GM18909 (cell line): ENCODE measurements around the gene SIGLEC12.

Experiments
- ATAC-seq: cut with Tn5 transposase; IDR thresholded peaks from one replicate; pipeline ENCODE4 v1.9.1; 2021; ENCODE audit warnings: mild to moderate bottlenecking; ENCODE audit not compliant: unreplicated experiment, poor library complexity

The SIGLEC12 gene

DNA sequence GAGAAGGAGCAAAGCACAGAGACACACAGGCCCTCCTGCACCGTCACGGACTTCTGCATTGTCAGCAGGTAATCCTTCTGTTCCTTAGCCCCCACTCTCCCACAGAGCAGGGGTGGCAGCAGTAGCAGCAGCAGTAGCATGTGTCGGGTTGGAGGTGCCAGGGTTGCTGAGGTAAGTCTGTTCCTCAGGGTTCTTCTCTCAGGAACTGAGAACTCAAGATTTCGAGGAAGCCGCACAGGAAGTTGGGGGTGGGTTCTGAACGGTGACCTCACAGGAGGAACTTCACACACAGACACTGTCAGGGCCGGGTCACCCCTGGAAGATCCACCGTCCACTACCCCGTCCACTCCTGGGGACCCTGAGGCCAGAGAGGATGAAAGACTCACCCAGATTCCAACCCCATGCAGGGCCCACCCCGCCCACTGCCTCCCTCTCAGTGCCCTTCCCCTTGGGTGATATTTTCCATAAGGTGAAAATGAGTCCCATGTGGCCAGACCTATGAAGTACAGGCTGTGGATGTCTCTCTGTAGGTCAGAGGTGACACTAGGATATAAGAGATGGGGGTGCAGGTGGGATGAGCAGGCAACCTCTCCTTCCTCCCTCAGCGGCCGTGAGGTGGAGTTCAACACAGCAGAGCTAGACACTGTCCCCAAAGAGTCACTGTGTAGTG lies at the start of gene SIGLEC12:
Gene SIGLEC12, minus strand, starts transcription at position 207 of the 670 bp plus-strand sequence. Its CDS starts 67 bp downstream, at position 140.
- ATAC-seq = no peak

DNA sequence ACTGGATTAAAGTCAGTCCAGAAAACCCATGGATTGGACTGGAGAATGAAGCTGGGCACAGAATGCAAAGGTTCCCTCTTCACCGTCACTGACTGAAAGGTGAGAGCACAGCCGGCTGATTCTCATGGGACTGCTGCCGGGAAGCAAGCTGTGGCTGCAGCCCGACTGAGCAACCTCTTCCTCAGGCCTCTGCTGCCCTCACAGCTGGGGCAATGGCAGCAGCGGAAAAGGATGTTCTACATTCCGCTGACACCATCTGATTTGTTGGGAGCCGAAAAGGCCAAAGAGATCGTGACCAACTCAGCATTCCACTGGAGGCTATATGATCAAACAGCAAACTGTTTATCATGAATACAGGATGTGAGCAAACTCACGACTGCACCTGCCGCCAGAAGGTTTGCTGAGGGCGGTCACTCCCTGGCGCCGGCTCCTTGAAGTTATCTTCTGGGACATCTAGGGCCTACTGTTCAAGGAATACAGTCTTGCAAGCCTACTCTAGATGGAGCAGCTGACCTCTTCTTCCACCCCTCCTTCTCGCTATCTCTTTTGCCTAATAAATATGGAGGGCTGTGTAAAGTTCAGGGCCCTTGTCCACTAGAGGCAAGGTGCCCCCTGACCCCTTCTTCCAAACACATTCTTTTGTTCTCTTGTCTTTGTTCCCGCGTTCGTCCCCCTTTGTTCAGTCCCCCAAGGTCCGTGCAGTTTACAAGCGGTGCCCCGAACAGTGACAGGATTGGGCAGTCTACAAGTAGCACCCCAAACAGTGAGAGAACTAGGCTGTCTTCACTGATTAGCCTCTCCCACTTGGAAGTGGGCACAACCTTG lies 49.5 kb upstream of the SIGLEC12 start:
- no peak for ATAC-seq

DNA sequence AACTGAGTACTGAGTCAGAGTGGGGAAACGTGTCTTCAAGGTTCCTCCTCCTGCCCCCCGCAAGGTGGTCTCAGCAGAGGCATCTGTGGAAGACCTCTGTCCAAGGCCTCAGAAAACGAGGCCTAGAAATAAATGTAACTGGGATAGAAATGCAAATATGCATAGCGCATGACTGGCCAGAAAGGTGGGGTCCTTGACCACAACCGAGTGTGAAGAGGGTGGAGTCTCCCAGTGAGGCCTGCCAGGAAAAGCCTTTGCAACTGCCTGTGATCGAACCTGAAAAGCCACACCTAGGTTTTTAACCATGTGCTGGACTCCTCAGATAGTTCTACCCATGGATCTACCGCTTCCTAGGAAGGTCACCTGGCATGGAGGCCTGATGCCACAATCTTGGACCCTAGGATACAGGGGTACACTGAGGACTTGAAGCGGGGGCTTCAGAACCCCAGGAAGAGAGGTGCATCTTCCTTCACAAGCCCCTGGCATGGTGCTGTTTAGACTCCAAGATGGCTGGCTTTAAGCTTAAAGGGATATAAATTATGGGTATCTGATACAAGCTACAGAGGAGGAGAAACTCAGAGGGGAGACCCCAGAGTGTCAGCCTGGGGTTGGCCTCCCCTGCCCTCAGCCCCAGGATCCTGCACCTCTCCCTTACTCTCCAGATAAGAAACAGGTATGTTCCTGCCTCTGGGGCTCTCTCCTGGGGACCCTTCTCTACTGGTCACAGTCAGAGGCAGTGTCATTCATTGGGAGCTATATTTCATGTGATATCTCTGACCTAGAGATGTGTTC lies 48.1 kb upstream of the SIGLEC12 start:
- ATAC-seq = no peak

DNA sequence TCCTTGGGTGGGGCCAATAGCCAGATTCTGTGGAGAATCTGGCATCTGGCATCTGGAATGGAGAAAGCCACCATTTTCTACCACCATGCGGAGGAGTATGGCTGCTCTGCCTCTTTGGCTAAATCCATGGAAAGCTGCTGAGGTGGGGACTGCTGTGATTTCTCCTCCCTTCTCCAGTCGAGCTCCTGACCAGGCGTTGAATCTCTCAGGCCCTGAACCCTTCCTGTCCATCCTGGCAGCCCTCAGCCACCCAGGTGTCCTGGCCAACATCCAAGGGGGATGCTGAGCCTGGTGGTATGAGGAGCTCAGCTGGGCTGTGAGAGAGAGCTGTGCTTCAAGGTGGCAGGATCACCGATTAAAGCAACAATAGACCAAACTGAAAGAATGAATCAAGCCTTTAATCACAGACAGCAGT lies 47.3 kb upstream of the SIGLEC12 start:
- ATAC-seq = no peak

DNA sequence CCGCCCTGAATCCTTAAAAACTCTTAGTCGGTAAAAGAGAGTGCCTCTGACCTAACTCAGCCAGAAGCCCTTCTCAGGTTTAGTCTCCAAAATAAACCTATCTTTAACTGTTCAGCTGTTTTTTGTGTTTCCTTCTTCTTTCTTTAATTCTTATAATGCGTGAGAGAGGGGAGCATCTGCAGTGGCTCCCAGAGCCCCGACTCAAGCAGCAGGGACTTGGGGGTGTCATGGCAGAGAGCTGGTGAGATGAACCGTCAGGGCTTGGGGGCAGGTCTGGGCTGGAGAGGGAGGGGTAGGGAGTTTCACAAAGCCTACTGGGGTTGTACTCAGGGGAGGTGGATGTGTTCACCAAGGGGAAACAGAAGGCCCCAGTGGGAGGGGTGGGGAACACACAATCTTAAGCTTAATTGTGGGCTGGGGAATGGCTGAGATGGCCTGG lies 46.6 kb upstream of the SIGLEC12 start:
- ATAC-seq = no peak

DNA sequence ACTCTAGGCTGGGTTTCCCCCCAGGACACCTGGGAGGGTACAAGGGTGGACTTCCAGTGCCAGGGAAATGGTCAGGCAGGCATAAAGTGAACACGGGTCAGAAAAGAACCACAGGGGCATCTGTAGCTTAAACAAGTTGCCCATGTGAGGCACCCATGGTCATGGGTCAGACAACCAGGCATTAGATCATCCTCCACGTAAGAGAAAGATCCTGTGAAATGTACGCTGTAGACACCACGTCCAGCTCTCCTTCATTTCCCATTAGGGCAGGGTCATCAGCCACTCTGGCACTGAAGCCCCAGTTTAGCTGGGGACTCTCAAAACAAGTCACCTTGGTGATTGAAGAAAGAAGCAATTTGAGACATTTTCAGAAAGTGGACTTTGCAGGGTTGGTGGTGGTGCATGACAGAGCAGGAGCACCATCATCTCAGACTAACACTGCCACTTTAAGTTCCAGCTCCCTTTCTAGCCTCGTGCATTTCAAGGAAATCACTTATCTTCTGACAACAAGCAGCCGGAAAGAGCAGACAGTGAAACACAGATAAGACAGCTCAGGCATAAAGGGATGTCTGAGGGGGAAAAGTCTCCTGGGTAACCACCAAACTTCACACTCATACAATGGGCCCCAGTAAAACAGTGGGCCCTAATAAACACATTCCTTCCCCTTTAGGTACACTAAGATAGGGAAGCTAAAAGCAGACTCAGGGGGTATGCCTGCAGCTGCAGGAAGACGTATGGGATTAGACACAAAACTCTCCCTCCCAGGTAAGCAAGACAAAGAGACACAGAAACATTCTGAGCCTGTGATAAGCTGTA lies 46.0 kb upstream of the SIGLEC12 start:
- no peak for ATAC-seq

DNA sequence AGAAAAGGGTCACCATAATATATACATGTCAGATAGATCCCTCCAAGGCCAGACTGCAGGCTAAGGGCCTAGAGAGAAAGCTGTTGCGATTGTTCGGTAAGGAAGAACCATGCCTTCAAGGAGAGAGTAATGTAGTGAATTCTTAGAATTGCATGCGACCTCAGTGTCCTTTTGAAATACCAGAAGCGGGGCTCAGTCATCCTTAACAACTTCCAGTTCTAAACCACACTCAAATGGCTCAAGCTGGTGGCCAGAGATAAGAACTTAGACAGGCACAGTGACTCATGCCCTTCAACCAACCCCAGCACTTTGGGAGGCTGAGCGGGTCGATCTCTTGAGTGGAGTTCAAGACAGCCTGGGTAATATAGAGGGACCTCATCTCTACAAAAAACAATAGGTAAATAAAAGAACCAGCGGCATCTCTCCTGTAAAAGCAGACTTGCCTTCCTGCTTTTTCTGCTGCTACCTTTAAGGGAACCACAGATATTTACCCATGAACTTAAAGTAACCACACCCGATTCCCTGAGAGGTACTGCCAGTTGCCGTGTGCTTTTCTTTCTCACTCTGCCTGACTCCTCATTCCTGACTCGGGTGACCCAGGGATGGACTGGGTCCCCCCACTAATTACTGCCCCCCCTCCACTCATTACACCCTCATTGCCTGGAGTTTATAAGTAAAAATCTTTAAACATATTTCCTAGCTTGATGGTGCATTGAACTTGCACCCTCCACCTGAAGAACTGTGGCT lies 45.2 kb upstream of the SIGLEC12 start:
- no peak for ATAC-seq

DNA sequence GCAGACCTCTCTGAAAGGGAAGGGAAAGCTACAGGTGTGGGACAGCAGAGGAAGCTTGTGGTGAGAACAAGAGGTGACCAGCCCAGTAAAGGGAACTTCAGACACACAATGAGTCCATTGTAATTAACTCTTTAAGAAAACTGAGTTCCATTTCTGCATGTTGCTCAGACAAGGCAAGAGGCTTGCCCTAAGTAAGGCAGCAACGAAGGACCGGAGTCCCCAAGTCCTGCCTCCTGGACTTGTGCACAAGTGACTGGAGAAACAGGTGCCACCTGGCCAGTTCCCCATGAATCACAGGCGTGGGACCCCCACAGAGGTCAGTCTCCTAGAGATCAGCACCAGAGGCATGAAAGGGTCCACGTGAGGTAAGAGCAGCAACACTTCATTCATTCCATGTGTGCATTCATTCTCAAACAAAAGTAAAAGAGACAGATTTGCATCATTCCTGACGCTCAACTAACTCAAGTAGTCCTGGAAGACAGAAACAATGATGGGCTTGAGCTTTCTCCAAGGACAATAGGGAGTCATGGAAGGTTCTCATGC lies 44.6 kb upstream of the SIGLEC12 start:
- no peak for ATAC-seq

DNA sequence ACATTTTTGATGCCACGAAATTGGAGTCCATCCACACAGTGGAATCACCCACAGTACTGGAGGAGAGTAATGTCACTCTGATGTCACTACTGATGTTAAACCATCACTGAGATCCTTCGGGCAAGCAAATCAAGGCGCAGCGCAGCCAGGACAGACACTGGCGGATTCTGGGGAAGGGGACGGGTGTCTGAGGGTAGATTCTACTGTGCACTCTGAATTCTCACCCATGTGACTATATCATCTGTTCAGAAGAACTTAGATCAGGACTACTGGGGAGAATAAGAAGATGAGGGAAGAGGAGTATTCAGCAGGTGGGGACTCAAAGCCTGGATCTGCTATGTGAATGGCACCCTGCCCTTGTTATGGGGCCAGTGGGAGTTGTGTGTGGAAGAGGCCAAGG lies 42.4 kb upstream of the SIGLEC12 start:
- no peak for ATAC-seq

DNA sequence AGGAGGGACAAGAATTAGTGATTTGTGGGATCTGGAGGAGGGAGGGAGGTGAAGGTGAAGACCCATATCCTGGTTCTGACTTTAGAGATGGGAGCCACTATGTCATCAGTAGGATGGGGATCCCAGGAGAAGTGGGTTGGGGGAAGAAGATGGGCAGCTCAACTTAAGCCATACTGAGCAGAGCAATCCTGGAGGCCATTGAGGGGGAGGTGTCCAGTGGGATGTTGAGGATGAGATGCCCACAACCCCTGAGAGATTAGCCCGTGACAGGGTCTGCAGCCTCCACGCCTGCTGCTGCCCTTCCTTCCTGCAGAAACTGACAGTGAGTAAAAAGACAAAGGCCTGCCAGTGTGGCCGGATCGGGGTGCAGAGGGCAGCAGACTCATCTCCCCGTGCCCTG lies 41.1 kb upstream of the SIGLEC12 start:
- no peak for ATAC-seq

DNA sequence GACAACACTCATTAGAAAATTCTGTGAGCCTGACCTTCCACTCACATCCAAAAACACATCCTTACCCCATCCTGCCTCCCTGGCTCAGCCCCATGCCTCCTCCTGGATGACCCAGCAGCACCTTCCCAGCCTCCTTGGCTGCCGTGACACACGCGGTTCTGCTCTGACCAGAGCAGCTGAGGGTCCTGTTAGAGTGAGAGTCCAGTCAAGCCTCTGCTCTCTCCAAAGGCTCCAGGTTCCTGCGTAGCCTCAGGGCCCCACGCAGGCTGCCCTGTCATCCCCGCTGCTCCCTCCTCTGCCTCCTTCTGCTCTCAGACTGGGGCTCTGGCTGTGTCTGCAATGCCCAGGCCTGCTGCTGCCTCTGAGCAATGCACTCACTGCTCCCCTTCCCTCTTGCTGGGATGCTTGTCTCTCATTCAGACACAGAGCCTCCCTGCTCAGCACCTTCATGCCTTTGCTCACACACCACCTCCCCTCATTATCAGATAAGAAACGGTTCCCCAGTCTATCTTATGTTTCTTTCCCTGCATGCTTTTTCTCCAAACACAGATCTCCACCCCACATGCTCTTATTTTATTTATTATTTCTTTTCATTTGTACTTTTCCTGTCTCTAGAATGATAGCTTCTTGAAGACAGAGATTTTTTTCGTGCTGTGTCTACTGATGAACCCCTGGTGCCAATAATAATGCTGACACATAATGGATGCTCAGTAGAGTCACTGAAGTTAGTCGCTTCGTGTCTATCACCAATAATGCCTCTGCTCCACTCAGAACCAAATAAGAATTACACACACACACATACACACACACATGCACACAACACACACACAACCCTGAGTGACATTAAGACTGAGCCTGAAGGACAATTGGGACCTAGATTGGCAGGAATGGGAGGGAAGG lies 40.1 kb upstream of the SIGLEC12 start:
- no peak for ATAC-seq

DNA sequence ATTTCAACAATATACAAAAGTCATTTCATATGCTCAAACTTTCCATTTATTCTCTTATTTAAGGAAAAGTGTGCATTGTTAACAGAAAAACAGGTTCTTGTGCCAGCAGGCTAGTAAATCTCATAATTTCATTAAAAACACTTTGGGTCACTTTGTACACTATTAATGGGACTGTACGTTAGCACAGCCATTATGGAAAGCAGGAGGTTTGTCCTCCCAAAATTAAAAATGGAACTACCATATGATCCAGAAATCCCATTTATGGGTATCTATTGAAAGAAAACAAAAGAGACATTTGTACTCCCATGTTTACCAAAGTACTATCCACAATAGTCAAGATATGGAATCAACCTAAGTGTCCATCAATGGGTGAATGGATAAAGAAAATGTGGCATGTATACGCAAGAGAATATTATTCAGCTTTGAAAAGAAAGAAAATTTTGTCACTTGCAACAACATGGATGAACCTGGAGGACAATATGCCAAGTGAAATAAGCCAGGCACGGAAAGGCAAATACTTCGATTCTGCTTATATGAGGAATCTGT lies 38.3 kb upstream of the SIGLEC12 start:
- ATAC-seq = no peak

DNA sequence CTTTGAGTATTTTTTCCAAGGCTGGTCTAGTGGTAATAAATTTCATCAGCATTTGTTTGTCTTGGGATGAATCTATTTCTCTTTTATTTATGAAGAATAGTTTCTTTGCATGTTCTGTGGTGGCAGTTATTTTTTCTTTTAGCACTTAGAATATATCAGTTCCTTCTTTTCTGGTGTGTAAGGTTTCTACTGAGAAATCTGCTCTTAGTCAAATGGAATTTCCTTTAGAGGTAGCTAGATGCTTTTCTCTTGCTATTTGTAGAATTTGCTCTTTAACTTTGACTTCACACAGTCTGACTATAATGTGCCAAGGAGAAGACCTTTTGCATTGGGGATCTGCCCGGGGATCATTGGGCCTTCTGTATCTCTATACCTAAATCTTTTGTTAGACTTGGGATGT lies 33.9 kb upstream of the SIGLEC12 start:
- no peak for ATAC-seq

DNA sequence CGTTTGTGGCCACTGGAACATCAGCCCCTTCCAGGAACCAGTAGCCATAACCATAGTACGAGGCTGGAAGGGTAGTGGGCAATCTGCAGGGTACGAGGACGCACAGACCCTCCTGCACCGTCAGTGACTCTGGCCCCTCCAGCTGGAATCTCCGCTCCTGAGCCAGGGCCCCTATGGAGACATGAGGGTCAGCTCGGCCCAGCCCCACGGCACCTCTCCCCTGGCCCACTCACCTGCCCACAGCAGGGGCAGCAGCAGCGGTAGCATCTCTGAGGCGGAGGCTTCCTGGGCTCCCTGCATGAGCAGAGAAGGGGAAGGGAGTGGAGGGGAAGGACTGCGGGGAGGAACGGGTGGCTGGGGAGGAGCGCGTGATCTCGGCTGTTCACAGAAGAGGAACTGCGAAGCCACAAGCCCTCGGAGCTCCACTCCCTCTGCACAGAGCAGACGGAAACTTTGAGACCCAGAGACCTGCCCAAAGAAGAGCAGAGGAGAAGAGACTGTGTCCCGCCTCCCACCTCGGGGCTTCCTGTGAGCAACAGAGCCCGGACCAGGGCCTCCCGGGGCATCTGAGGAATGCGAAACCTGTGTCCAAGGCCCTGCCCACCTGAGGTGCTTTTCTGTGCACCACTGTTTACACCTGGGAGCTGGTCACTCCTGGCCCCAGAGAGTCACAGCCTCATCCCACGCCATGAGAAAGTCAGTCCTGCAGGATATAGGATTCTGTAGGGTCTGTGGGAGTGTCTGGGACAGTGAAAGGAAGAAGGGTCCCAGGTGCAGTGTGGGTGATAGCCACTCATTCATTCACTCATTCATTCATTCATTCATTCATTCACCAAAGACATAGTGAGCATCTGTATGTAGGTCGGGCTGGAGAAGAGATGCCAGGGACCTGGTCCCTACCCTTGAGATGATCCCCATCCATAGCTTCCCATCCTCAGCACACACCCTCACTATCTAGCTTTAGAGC lies 30.0 kb upstream of the SIGLEC12 start, which contains the start of gene SIGLEC6:
Gene SIGLEC6, minus strand, starts transcription at position 322 of the 967 bp plus-strand sequence. Its CDS starts 22 bp downstream, at position 300.
- peak; percentile 60 for ATAC-seq

DNA sequence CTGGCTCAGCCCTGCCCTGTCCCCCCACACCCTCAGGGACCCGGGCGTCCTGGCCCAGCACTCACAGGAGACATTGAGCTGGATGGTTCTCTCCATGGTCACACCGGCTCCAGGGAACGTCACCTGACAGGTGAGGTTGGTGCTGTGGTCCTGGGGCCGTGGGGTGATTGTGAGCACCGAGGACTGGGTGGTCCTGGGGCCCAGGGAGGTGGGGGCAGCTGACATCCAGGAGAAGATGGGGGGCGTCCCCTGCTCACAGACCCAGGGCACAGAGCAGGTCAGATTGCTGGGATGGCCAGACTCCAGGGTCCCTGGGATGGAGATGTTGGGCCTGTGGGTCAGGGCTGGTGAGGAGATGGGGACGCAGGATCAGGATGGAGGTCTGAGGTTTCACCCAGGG lies 29.0 kb upstream of the SIGLEC12 start:
- no peak for ATAC-seq

DNA sequence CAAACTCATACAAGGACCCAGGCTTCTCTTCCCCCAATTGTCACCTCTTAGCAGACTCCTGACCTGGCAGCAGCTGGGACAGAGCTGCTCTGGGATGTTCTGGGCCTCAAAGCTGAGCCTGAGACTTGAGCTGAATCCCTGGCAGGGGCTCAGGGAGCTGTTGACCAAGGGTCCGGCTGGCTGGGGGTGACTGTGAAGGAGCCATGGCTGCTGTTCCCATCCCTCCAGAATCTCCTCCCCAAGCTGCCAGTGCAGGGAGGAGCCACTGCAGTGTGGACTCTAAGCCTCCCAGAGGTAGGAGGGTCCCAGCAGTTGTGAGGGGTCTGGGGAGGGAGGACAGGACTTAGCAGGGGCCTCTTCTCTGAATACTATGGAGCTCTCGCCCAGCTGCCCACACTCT lies 27.7 kb upstream of the SIGLEC12 start:
- ATAC-seq = no peak

DNA sequence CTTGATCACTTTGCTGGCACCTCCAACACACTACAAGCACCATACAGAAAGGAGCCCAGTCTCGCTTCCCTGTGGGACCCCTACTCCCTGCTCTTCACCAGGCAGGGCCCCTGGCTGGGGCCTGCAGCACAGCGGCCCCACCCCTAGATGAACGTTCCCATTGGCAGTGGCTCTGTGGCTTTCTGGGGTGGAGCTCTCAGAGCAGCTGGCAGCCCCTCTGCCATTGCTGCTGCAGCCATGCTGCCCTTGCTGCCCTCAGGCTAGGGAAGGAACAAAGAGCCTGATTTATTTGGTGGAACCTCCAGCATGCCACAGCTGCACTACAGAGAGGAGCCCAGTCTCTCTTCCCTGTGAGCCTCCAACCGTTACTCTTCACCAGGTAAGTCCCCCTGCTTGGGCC lies 24.1 kb upstream of the SIGLEC12 start:
- ATAC-seq = no peak
